K562 (cell line): Measurements from ENCODE around the gene MPIG6B. TPM values are rescaled to one million over a fixed set of nuclear protein-coding genes. Genes with fewer than 3 reads are reported as not detected.
A peak's percentile ranks its signal among the peaks of the same experiment; 100 is the strongest.

Source experiments
- ATAC-seq: fragments of 200-7000 bp; cut with Tn5 transposase; 3 replicates; pipeline ENCODE4 v1.9.1; 2020; ENCODE audit warnings: moderate library complexity
- Bru-seq: library from RNA; stranded (reverse); fragments of 400-500 nt; gene quantifications from one replicate; lab custom pipeline; 2021; lab: Mats Ljungman, UMichigan
- BruChase-seq, 2 experiments: library from RNA; stranded (reverse); fragments of 400-500 nt; gene quantifications; one replicate each; lab custom pipeline; 2021; lab: Mats Ljungman, UMichigan
- BruUV-seq: library from RNA; stranded (reverse); fragments of 400-500 nt; replicated peaks from 2 replicates; lab custom pipeline; 2021; lab: Mats Ljungman, UMichigan
- CTCF ChIA-PET: fragments of 300-600 bp; formaldehyde crosslinking; extraction: SDS; loops from one replicate; lab custom pipeline; 2021; ENCODE audit warnings: low intra/inter-chr PET ratio; lab: Yijun Ruan, JAX
- POLR2A ChIA-PET: fragments of 300-600, 350-650 bp; sonication (Branson Sonifier 250); formaldehyde crosslinking; extraction: SDS; loops from one replicate; lab custom pipeline; 2021; ENCODE audit warnings: antibody characterized with exemption, inconsistent platforms; lab: Yijun Ruan, JAX
- DNase-seq, 4 experiments: peaks; one replicate each; pipeline versions ENCODE4 v3.0.0 to v3.0.0-alpha.2; 2011 to 2018; ENCODE audit warnings: low spot score in 3 of 4, mixed read lengths in 3 of 4; ENCODE audit errors: extremely low read depth in 1 of 4
- FAIRE-seq: peaks from 2 replicates; lab custom pipeline; 2011; peaks lifted over from hg19 to GRCh38; lab: Jason Lieb, UNC
- H2AFZ ChIP-seq: 2 replicates; pipeline ENCODE4 v1.6.0; 2011; ENCODE audit warnings: low read depth, low read length, control low read depth, inconsistent platforms
- H3K27ac ChIP-seq: fragments of 200-600 bp; 3 replicates; pipeline ENCODE4 v1.8.0; 2011; ENCODE audit warnings: low read depth, mild to moderate bottlenecking, control low read depth, inconsistent platforms, low read length, moderate library complexity, mixed read lengths; ENCODE audit errors: extremely low read depth
- H3K27me3 ChIP-seq, 2 experiments: fragments of 300-600 bp in 1 of 2; 2 replicates in 1 of 2; 3 replicates in 1 of 2; pipeline versions ENCODE4 v1.6.0 to v1.8.0; 2011; ENCODE audit warnings: inconsistent platforms in 2 of 2, low read length in 2 of 2, mild to moderate bottlenecking in 1 of 2, mixed read lengths in 1 of 2, moderate library complexity in 1 of 2; ENCODE audit not compliant: control insufficient read depth in 2 of 2, insufficient read depth in 2 of 2
- H3K36me3 ChIP-seq: fragments of 300-600 bp; 3 replicates; pipeline ENCODE4 v1.8.0; 2011; ENCODE audit warnings: mild to moderate bottlenecking, low read length, inconsistent platforms; ENCODE audit not compliant: control insufficient read depth, insufficient read depth
- H3K4me1 ChIP-seq, 2 experiments: fragments of 200-600 bp in 1 of 2; replicated peaks in 1 of 2; 2 replicates in 1 of 2; 3 replicates in 1 of 2; pipeline versions ENCODE4 v1.5.1 to v1.8.0; 2011; ENCODE audit warnings: inconsistent platforms in 2 of 2, low read length in 2 of 2, mild to moderate bottlenecking in 1 of 2, mixed read lengths in 1 of 2, moderate library complexity in 1 of 2; ENCODE audit not compliant: control insufficient read depth in 2 of 2, insufficient read depth in 2 of 2
- H3K4me2 ChIP-seq: 2 replicates; pipeline ENCODE4 v1.6.1; 2011; ENCODE audit warnings: low read length, control low read depth, inconsistent platforms, mixed read lengths; ENCODE audit not compliant: insufficient read depth
- H3K4me3 ChIP-seq: fragments of 200-600 bp; sonication (generic), shearing (Covaris generic); 2 replicates; pipeline ENCODE4 v1.5.1; 2016; ENCODE audit warnings: control low read depth, inconsistent platforms
- H3K79me2 ChIP-seq: fragments of 200-600 bp; 3 replicates; pipeline ENCODE4 v1.8.0; 2011; ENCODE audit warnings: low read length, inconsistent platforms; ENCODE audit not compliant: control insufficient read depth, insufficient read depth
- H3K9ac ChIP-seq, 2 experiments: 2 replicates each; pipeline versions ENCODE4 v1.6.0 to v1.6.1; 2011; ENCODE audit warnings: low read depth in 2 of 2, low read length in 2 of 2, control low read depth in 1 of 2, inconsistent platforms in 1 of 2, mild to moderate bottlenecking in 1 of 2, mixed read lengths in 1 of 2; ENCODE audit not compliant: insufficient read depth in 1 of 2
- H3K9me1 ChIP-seq: one replicate; pipeline ENCODE4 v1.6.0; 2011; ENCODE audit warnings: inconsistent platforms, mild to moderate bottlenecking, low read length, moderate library complexity; ENCODE audit not compliant: control insufficient read depth, insufficient read depth
- H3K9me3 ChIP-seq: replicated peaks from 2 replicates; pipeline ENCODE4 v1.5.1; 2011; ENCODE audit warnings: low read depth, low read length, inconsistent platforms; ENCODE audit not compliant: control insufficient read depth, insufficient read depth
- H4K20me1 ChIP-seq: replicated peaks from 2 replicates; pipeline ENCODE4 v1.6.1; 2011; ENCODE audit warnings: low read length, inconsistent platforms, mixed read lengths; ENCODE audit not compliant: control insufficient read depth, insufficient read depth
- ID3 ChIP-seq, 2 experiments: fragments of 250-450 bp in 1 of 2; fragments of 450-650 bp in 1 of 2; sonication (Bioruptor Pico) in 1 of 2; IDR thresholded peaks; 2 replicates each; pipeline versions ENCODE4 v1.6.1 to v1.8.0; 2016 to 2021; ENCODE audit warnings: mild to moderate bottlenecking in 2 of 2, moderate library complexity in 2 of 2, missing compliant biosample characterization in 1 of 2, missing genetic modification characterization in 1 of 2
- IFI16 ChIP-seq: fragments of 250-450 bp; sonication (Bioruptor Pico); IDR thresholded peaks from 2 replicates; pipeline ENCODE4 v2.1.2; 2022; ENCODE audit warnings: mild to moderate bottlenecking, inconsistent platforms
- LCOR ChIP-seq: sonication (generic); formaldehyde crosslinking; IDR thresholded peaks from 2 replicates; pipeline ENCODE4 v1.8.0; 2022; ENCODE audit warnings: mild to moderate bottlenecking, missing genetic modification reagents
- OTX1 ChIP-seq: fragments of 450-650 bp; formaldehyde crosslinking; IDR thresholded peaks from 2 replicates; pipeline ENCODE4 v1.4.0; 2022; ENCODE audit warnings: mild to moderate bottlenecking
- PCBP1 ChIP-seq: fragments of 200-400 bp; formaldehyde crosslinking; IDR thresholded peaks from 2 replicates; pipeline ENCODE4 v1.6.1; 2018; ENCODE audit warnings: mild to moderate bottlenecking, low read depth, low read length; ENCODE audit not compliant: poor library complexity, severe bottlenecking
- PML ChIP-seq: IDR thresholded peaks from 2 replicates; pipeline ENCODE4 v1.6.1; 2012; ENCODE audit warnings: low read length, inconsistent platforms
- POLR2G ChIP-seq: fragments of 200-400 bp; formaldehyde crosslinking; IDR thresholded peaks from 2 replicates; pipeline ENCODE4 v1.6.1; 2017; ENCODE audit warnings: low read depth, mild to moderate bottlenecking, antibody characterized with exemption, low read length, moderate library complexity
- RBFOX2 ChIP-seq: fragments of 200-400 bp; formaldehyde crosslinking; IDR thresholded peaks from 2 replicates; pipeline ENCODE4 v1.6.1; 2017; ENCODE audit warnings: low read depth, mild to moderate bottlenecking, low read length, moderate library complexity
- THRB ChIP-seq: fragments of 450-650 bp; formaldehyde crosslinking; conservative IDR thresholded peaks from 2 replicates; pipeline ENCODE4 v1.4.0; 2022; ENCODE audit warnings: mild to moderate bottlenecking, missing genetic modification characterization
- USF1 ChIP-seq: sonication (generic); formaldehyde crosslinking; IDR thresholded peaks from 2 replicates; pipeline ENCODE4 v1.9.0; 2022; ENCODE audit warnings: mild to moderate bottlenecking, missing genetic modification reagents
- ZNF57 ChIP-seq: fragments of 450-650 bp; formaldehyde crosslinking; IDR thresholded peaks from 2 replicates; pipeline ENCODE4 v1.4.0; 2020; ENCODE audit warnings: mild to moderate bottlenecking, moderate library complexity
- WGBS: fragments of 100-300 bp; shearing (Covaris generic); methylation state at CpG from one replicate; pipeline ENCODE4 v1.1.6; 2016; ENCODE audit warnings: low coverage, mixed read lengths; ENCODE audit not compliant: insufficient coverage; ENCODE audit errors: missing lambda C conversion rate; 5-methylcytosine and 5-hydroxymethylcytosine counted together
- in situ Hi-C: fragments of 300-500 bp; cut with MboI; formaldehyde crosslinking; loops from 4 replicates; pipeline ENCODE4 v1.15.0; 2018; ENCODE audit warnings: inconsistent platforms, mixed read lengths
- intact Hi-C: fragments of 100-400 bp; cut with micrococcal nuclease; formaldehyde crosslinking; loops from 2 replicates; pipeline ENCODE4 v1.14.2; 2022
- long read RNA-seq, 3 experiments: library from polyadenylated mRNA in 2 of 3; library from RNA in 1 of 3; unstranded in 2 of 3; stranded (forward) in 1 of 3; transcript quantifications; one replicate each; pipeline ENCODE4 v2.0.0, GENCODE V29; 2019 to 2022
- polyA minus RNA-seq, 3 experiments: library from RNA; depleted of rRNA, polyadenylated mRNA; stranded (reverse); fragments of >200 nt; gene quantifications; 2 replicates each; pipeline ENCODE4 v1.2.3, GENCODE V29; 2011
- polyA plus RNA-seq, 8 experiments: library from polyadenylated mRNA; depleted of rRNA in 4 of 8; stranded (reverse) in 5 of 8; unstranded in 3 of 8; fragments of >200 nt; fragmentation: Nextera tagmentation in 2 of 8; fragmentation: Illumina TruSeq in 1 of 8; extraction: Ambion mirVana in 2 of 8; extraction: Trizol in 1 of 8; gene quantifications; 2 replicates each; pipeline versions ENCODE4 v1.2.1 to v1.2.3, GENCODE V29; 2011 to 2014; ENCODE audit warnings: inconsistent platforms in 1 of 8, missing spikeins in 1 of 8
- total RNA-seq, 7 experiments: library from RNA; depleted of rRNA in 6 of 7; stranded (reverse); fragments of >200 nt in 6 of 7; fragmentation: Illumina TruSeq in 2 of 7; extraction: Trizol in 2 of 7; gene quantifications; 2 replicates each; pipeline versions ENCODE4 v1.2.1 to v1.2.3, GENCODE V29; 2011 to 2021; ENCODE audit warnings: low replicate concordance in 1 of 7

Gene MPIG6B
- 0.23 and 0.79 TPM in 2 replicates for total RNA-seq (2011; cell fraction: chromatin; rRNA removed; ENCODE audit: low replicate concordance)
- total RNA-seq (2011; cell fraction: nucleolus; rRNA removed): 0.79 and 0.83 TPM in 2 replicates
- 0.73 and 1.4 TPM in 2 replicates for total RNA-seq (2011; cell fraction: nucleoplasm; rRNA removed)
- 0.45 TPM in 1 of 2 replicates, not detected in the other for total RNA-seq (2014; rRNA removed)
- 0.11 and 0.13 TPM in 2 replicates for total RNA-seq (2014; rRNA removed; fragmentation: Illumina TruSeq; extraction: Trizol)
- 0.14 TPM in 1 of 2 replicates, not detected in the other for total RNA-seq (2015; rRNA removed; fragmentation: Illumina TruSeq; extraction: Trizol)
- total RNA-seq (2021): 0.47 and 0.75 TPM in 2 replicates
- 0.24 and 0.30 TPM in 2 replicates for polyA plus RNA-seq (2011; rRNA removed)
- 0.36 and 0.44 TPM in 2 replicates for polyA plus RNA-seq (2011; cell fraction: cytosol; rRNA removed)
- polyA plus RNA-seq (2011; cell fraction: nucleus; rRNA removed): 0.80 and 2.1 TPM in 2 replicates
- 0.73 and 1.2 TPM in 2 replicates for polyA plus RNA-seq (2012)
- polyA plus RNA-seq (2014; fragmentation: Illumina TruSeq; extraction: Trizol): 0.75 and 0.77 TPM in 2 replicates
- polyA plus RNA-seq (2014; fragmentation: Nextera tagmentation; extraction: Ambion mirVana): under 1 TPM; 0.15 to 0.32 TPM
- polyA plus RNA-seq (2014; rRNA removed): 0.27 and 1.2 TPM in 2 replicates
- polyA minus RNA-seq (2011; rRNA and poly(A)+ RNA removed): 0.18 TPM in 1 of 2 replicates, not detected in the other
- 0.48 TPM in 1 of 2 replicates, not detected in the other for polyA minus RNA-seq (2011; cell fraction: cytosol; rRNA and poly(A)+ RNA removed)
- polyA minus RNA-seq (2011; cell fraction: nucleus; rRNA and poly(A)+ RNA removed): 0.33 and 0.40 TPM in 2 replicates
- percentile 34 among the genes with signal in this experiment for Bru-seq, nascent RNA
- BruChase-seq, experiment 1, labeled RNA remaining after a 2-hour chase: percentile 28 among the genes with signal in this experiment
- BruChase-seq, experiment 2, labeled RNA remaining after a 6-hour chase: percentile 29 among the genes with signal in this experiment
- long read RNA-seq, experiment 1: 0 reads
- long read RNA-seq, experiment 2, partial matches to known transcripts: 0 of 2 reads
- long read RNA-seq, experiment 2, other reads (novel, unspliced or antisense): 1 of 2 reads
- long read RNA-seq, experiment 3, partial matches to known transcripts: 0 of 1 reads
- long read RNA-seq, experiment 3, other reads (novel, unspliced or antisense): 1 of 1 reads

- WGBS: 60% methylated on average over 46 of the region's 46 CpGs
- H3K4me2 ChIP-seq: peak within 1 kb of the TSS; percentile 2; the same call in 1 of the 2 replicates
- no peaks in the 10 kb centered on the region for H3K79me2 ChIP-seq
- peaks cover 5% of the 10 kb centered on the region for H3K9me1 ChIP-seq
- peak within 1 kb of the TSS; percentile 44 for H2AFZ ChIP-seq
- ChIA-PET POLR2A (interaction anchor here (0.5 to 15.0 kb wide), 21 partner anchors 12 to 478 kb away, joined by 3 to 236 read pairs (median 4); partner anchors contain the start of genes ABHD16A, C6orf47, CLIC1 and CSNK2B), CTCF (no interaction called here)
- no peaks in the 10 kb centered on the region for H3K27me3 ChIP-seq
- in situ Hi-C loops: no loop called here
- H3K4me1 ChIP-seq: peaks cover 35 to 46% of the 10 kb centered on the region in 2 experiments
- no peak within 1 kb of the TSS for H3K27ac ChIP-seq
- no peak for FAIRE-seq
- BruUV-seq: no TSS peak
- peaks cover 23% of the 10 kb centered on the region; the same call in 2 of the 3 replicates for H3K36me3 ChIP-seq
- peak; percentile 5; the same call in 2 of the 3 replicates for ATAC-seq
- no peak within 1 kb of the TSS for H3K4me3 ChIP-seq
- intact Hi-C loops: no loop called here
- no peaks in the 10 kb centered on the region for H4K20me1 ChIP-seq
- H3K9me3 ChIP-seq: no peaks in the 10 kb centered on the region
- DNase-seq: peak in 2 of 4 experiments; percentile 58 to 71
- peak within 1 kb of the TSS in 1 of 2 experiments; percentile 79; a peak in 2 of 4 replicates for H3K9ac ChIP-seq
- peak; percentile 59 for TF ChIP-seq RBFOX2
- TF ChIP-seq LCOR (CRISPR knock-in tag): 0 out of 2 replicates have a peak, but pooled peaks have one; percentile 41
- 0 out of 2 replicates have a peak, but pooled peaks have one; percentile 8 for TF ChIP-seq USF1
- peak; percentile 75; the same call in 1 of the 2 replicates for TF ChIP-seq POLR2G
- TF ChIP-seq ID3 (CRISPR knock-in tag; IDR thresholded peaks at IDR 0.05): no peak
- TF ChIP-seq ID3 (tag; IDR thresholded peaks at IDR 0.05): peak; percentile 61; the same call in 1 of the 2 replicates
- TF ChIP-seq THRB (CRISPR knock-in tag): peak; percentile 74; the same call in 1 of the 2 replicates
- TF ChIP-seq ZNF57 (CRISPR knock-in tag): 0 out of 2 replicates have a peak, but pooled peaks have one; percentile 35
- TF ChIP-seq PCBP1: peak; percentile 59
- TF ChIP-seq PML: no peak
- TF ChIP-seq OTX1 (CRISPR knock-in tag): peak; percentile 11; the same call in 1 of the 2 replicates
- 0 out of 2 replicates have a peak, but pooled peaks have one; percentile 21 for TF ChIP-seq IFI16 (CRISPR knock-in tag)
Observed at GRCh38 chr6:31723245-31723979, at the start of gene MPIG6B. TSS of gene MPIG6B (plus strand) at chr6:31723373. CDS start at chr6:31723384, 11 bp downstream.
